Measurements from ENCODE around the gene RPS29.
"Not testable (repeated sequence)": the region's sequence is repeated elsewhere in the genome, so short reads cannot be mapped to it uniquely, and the experiment has no call there.

Gene RPS29

DNA sequence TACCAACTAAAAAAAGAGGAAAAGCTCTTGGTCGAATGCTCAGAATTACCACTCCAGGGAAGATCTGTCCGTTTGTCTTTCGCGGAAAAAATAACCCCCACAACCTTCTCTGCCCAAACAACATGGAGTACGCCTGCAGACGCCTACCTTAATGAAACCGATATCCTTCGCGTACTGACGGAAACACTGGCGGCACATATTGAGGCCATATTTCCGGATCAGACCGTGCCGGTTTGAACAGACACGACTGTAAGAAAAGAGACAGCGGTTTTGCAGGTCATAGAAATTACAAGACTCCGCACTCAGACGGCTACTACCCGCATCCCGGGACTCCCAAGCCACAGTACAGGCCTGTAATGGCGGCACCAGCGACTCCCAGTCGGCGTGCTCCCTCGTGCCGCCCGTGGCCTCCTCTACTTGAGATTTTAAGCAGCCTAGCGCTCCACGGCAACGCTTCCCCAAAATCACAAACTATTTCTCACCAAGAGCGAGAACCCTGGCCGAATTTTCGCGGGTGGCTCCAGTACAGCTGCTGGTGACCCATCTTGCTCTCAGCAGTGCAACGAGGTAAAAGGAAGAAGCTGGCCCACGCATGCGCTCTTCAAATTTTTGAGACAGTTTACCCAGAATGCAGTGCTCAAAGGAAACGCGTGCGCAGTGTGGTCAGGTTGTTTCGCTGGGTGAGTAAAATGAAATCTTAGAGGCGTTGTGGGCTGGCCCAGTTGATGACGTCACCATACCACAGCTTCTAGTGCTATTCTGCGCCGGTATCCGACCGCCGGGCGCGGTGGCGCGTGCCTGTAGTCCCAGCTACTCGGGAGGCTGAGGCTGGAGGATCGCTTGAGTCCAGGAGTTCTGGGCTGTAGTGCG is at the start of gene RPS29:
RPS29 (minus strand) TSS at position 578 of the 870 bp plus-strand sequence; CDS start at position 544, 34 bp downstream.
- peak; percentile 97 for DNase-seq (ENCODE audit: low read depth in 2 of 2, low spot score in 1 of 2)

DNA sequence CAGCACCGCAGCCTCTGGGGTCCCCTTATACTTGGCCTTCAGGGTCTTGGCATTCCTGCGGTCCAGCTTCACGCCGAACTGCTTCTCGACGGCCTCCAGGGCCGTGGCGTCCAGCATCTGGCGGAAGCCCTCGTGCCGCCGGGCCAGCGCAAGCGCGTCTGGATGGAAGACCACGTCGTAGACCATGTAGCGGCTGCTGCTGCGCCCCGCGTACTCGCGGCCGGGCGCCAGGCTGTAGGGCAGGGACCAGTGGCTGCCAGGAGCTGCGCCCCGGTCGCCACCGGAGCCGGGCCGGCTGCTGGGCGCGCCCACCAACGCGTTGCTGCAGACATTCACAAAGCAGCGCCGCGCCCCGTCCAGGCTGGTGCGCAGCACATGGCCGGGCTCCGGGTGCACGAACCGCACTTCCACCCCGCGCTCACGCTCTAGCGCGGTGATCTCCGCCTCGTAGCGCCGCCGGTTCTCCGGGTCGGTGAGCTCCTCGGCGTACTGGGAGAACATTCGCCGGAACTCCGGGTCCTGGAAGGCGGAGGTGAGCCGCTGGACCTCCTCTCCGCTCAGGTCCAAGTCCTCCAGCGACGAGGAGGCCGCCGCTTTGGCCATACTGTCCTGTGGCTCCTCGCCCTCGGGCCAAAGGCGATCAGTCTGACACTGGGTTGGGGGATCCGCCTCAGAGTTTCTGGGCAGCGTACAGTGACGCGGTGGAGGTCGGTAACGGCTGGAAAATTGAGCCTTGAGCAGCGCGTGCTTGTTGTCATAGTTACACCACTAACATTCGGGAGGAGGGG is 48.6 kb upstream of the RPS29 start, which contains the start of gene DNAAF2:
DNAAF2 (minus strand) TSS at position 698 of the 788 bp plus-strand sequence; CDS start at position 603, 95 bp downstream.
- DNase-seq (ENCODE audit: low read depth in 2 of 2, low spot score in 1 of 2), result peak; percentile 36 to 41

DNA sequence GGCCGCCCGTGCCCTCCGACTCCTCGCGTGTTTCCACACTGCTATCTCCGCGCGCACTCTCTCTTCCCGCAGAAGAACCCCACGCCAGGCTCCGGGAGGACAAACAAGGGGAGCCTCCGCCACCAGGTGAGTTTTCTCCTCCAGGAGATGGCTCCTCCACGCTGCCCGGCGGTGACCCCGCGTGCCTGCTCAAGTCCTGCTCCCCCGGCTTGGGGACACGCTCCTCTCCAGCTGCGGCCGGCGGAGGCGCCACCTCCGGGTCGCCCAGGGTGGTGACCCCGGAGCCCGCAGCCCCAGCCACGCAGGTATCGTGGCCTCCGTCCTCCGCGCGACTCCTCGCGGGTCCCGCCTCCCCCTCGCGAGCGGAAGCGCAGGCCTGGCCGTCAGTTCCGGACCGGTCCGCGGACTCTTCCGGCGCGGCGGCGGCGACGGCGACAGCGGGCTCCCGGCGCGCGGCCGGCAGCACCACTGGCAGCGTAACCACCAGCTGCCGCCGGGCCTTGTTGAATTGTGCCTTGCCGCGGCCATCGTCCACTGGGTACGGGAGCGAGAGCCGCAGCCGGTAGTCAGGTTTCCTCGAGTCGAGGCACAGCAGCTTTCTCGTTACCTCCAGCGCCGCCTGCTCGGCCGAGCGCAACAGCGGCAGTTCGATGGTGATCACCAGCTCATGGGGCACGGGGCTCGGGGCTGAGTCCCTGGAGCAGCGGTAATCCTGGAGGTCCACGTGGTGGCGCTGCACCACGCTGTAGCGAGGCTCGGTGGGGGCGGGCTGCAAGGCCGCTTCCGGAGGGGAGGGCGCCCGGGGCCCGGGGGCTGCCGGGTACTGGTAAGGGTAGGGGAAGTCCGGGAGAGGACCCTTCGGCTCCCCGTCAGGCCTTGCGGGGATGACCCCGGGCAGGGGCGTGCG is 47.7 kb upstream of the RPS29 start:
- DNase-seq (ENCODE audit: low read depth in 2 of 2, low spot score in 1 of 2), result peak; percentile 83 to 91

DNA sequence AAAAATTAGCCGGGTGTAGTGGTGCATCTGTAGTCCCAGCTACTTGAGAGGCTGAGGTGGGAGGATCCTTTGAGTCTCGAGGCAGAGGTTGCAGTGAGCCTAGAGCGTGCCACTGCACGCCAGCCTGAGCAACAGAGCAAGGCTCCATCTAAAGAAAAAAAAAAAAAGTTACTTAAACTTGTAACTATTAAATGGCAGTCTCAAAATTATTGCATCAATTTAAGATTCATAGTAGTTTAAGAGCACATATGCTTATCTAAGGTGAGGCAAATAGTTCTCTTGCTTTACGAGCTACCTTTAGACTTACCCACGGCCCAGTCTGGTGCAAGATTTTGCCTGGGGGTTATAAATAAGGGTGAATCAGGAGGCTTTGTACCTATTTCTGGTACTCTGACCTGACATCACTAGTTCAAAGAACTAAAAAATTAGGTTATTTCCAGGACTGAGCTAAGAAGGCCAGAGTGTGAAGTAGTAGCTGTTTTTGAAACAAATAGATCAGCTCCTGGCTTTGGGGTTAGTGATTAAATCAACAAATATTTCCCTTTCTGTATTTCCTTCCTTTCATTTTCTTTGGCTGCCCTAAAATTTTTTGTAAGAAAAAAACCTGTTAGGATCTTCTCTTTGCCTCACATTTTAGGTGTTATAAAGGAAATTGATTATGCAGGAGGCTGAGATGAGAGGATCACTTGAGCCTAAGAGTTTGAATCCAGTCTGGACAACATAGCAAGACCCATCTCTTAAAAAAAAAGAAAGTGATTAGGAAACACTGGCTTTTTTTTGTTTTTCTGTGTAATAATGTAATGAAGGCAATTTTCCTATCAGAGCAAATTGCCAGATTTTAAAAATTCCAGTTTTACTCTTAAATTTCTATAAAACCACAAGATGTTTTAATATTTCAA is 38.0 kb upstream of the RPS29 start:
- DNase-seq (ENCODE audit: low read depth in 2 of 2, low spot score in 1 of 2), result no peak

DNA sequence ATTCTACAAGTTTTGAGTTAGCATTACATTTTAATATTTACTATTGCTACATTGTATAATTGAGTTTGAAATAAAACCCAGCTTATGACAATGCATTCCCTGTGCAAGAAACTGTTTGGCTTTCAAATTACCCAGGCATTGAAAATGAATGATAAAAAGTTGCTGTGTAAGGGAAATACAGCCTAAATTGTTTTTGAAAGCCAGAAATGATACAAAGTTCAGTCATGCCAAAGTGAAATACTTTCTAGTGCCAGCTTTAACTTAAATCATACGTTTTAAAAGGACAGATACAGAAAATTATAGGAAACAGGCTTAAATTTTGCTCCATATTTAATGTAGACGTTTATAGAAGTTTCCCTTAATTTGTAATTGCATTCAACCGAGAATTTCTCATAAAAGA is 37.2 kb upstream of the RPS29 start:
- no peak for DNase-seq (ENCODE audit: low read depth in 2 of 2, low spot score in 1 of 2)

DNA sequence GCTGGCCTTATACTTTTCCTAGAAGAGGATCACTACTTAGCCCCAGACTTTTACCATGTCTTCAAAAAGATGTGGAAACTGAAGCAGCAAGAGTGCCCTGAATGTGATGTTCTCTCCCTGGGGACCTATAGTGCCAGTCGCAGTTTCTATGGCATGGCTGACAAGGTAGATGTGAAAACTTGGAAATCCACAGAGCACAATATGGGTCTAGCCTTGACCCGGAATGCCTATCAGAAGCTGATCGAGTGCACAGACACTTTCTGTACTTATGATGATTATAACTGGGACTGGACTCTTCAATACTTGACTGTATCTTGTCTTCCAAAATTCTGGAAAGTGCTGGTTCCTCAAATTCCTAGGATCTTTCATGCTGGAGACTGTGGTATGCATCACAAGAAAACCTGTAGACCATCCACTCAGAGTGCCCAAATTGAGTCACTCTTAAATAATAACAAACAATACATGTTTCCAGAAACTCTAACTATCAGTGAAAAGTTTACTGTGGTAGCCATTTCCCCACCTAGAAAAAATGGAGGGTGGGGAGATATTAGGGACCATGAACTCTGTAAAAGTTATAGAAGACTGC is 35.9 kb upstream of the RPS29 start:
- no peak for DNase-seq (ENCODE audit: low read depth in 2 of 2, low spot score in 1 of 2)

DNA sequence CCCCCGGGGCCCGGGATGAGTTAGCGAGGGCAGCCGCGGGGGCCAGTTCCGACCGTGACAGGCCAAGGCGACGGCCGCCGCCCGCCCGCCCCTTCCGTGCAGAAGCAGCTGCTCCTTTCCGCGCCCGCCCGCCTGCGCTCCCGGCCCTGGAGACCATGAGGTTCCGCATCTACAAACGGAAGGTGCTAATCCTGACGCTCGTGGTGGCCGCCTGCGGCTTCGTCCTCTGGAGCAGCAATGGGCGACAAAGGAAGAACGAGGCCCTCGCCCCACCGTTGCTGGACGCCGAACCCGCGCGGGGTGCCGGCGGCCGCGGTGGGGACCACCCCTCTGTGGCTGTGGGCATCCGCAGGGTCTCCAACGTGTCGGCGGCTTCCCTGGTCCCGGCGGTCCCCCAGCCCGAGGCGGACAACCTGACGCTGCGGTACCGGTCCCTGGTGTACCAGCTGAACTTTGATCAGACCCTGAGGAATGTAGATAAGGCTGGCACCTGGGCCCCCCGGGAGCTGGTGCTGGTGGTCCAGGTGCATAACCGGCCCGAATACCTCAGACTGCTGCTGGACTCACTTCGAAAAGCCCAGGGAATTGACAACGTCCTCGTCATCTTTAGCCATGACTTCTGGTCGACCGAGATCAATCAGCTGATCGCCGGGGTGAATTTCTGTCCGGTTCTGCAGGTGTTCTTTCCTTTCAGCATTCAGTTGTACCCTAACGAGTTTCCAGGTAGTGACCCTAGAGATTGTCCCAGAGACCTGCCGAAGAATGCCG is 35.1 kb upstream of the RPS29 start:
- no peak for DNase-seq (ENCODE audit: low read depth in 2 of 2, low spot score in 1 of 2)

DNA sequence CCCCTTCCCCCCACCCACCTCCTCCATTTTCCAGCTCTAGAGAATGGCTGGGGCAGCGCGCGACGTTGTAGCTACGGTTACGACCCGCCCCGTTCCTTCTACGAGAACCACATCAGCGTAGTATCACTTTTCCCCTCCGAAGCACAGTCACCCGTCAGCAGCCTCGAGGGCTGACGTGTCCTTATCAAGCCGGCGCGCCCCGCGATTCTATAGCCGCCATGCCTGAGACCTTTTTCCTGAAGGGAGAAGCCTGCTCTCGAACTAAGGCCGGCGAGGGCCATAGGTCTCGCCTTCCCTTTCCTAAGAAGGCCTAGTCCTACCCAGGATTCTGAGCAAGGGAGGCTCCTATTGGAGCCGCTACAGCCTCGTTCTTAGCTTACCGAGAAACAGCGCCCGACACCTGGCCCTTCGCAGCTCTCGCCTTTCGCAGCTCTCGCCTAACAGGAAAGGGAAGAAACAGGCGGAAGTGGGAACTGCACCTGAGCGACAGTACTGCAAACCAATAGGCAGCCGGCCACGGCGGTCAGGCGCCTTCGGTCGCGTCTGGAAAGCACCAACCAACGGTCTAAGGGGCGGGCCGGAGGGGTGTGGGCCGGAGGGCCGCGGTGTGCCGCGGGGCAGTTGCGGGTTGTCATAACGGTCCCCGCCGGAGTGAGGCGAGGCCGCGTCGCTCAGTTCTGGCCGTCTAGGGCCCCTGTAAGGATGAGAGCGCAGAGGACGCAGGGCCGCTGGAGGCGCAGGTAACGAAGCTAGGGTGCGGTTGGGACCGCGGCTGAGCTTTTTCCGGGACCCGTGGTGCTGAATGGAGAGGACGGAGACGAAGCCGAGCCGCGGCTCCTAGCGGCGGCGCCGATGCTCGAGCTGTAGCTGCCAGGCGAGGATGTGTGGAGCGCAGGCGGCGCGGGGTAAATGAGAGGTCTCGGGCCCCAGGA is 34.3 kb upstream of the RPS29 start, which contains the start of the genes MGAT2 and RPL36AL:
MGAT2 (plus strand) TSS at position 618 of the 932 bp plus-strand sequence. CDS start 470 bp downstream, outside the sequence.
RPL36AL (minus strand) TSS at position 445 of the 932 bp plus-strand sequence. CDS start 1,522 bp downstream, outside the sequence.
- peak; percentile 84 to 89 for DNase-seq (ENCODE audit: low read depth in 2 of 2, low spot score in 1 of 2)

DNA sequence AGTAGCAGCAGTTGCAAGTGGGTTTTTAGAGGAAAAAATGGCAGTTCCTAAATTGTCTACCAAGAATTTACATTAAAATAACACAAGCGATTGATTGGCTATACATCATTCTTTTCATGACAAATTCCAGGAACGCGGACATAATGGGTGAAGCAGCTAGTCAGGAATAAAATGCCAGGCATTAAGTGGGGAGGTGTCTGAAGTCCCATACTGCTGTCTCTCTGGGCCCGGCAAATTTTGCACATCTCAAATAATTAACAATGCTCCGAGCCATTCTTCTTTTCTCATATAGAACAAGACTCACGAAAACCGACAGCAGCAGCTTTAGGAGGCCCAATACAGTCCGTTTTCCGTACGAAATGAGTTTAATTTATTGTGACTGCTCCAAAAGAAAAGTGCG is 33.5 kb upstream of the RPS29 start:
- no peak for DNase-seq (ENCODE audit: low read depth in 2 of 2, low spot score in 1 of 2)

DNA sequence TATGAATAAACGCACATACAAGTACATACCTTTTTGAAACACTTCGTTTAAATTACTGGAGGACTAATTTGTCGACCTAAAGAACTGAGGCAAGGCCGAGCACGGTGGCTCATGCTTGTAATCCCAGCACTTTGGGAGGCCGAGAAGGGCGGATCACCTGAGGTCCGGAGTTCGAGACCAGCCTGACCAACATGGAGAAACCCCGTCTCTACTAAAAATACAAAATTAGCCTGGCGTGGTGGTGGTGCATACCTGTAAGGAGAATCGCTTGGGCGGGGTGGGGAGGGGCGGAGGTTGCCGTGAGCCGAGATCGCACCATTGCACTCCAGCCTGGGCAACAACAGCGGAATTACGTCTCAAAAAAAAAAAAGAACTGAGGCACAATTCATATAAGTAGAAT is 33.1 kb upstream of the RPS29 start:
- DNase-seq (ENCODE audit: low read depth in 2 of 2, low spot score in 1 of 2), result not testable (repeated sequence)

DNA sequence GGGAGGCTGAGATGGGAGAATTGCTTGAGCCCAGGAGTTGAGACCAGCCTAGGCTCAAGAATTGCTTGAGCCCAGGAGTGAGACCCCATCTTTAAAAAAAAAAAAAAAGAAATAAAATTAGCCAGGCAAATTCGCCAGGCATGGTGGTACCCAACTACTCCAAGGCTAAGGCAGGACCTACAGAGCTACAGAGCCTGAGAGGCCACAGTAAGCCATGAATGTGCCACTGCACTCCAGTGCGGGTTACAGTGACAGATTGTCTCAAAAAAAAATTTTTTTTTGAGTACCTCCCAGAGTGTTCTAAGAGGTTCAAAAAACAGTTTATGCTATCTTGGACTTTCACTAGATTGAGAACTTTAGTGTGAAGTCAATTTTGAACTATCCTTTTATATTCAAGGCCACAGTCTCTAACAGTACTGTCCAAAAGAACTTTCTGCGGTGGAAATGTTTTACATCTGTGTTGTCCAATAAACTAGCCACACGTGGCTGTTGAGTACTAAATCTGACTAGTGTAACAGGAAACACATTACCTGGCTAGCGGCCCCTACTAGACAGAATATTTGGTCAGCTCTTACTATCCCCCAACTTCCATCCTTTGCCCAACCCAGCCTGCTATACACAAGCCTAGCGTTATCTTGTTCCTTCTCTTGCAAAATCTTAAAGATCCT is 31.8 kb upstream of the RPS29 start:
- DNase-seq (ENCODE audit: low read depth in 2 of 2, low spot score in 1 of 2), result no peak

DNA sequence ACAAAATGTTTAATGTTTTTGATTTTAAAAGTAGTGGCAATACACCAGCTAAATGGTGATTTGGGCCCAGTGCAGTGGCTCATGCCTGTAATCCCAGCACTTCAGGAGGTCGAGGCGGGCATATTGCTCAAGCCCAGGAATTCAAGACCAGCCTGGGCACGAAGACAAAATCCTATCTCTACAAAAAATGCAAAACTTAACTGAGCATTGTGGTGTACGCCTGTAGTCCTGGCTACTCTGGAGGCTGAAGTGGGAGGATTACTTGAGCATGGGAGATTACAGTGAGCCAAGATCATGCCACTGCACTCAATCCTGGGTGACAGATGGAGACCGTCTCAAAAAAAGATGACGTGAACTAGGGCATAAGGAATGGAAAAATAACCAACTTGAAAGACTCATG is 29.6 kb upstream of the RPS29 start:
- no peak for DNase-seq (ENCODE audit: low read depth in 2 of 2, low spot score in 1 of 2)

DNA sequence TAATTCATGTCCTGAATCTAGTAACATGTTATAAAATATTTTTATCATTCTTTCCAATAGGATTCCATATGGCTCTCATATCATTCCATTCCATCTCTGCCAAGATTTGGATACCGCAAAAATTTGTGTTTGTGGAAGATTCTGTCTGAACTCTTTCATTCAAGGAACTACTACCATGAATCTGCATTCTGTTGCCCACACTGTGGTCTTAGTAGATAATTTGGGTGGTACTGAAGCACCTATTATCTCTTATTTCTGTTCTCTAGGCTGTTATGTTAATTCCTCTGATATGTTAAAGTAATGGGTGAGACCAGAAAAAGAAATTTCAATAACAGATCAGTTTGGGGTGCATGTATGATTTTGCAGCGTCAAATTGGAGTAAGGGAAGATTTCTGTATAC is 28.0 kb upstream of the RPS29 start:
- DNase-seq (ENCODE audit: low read depth in 2 of 2, low spot score in 1 of 2), result no peak

DNA sequence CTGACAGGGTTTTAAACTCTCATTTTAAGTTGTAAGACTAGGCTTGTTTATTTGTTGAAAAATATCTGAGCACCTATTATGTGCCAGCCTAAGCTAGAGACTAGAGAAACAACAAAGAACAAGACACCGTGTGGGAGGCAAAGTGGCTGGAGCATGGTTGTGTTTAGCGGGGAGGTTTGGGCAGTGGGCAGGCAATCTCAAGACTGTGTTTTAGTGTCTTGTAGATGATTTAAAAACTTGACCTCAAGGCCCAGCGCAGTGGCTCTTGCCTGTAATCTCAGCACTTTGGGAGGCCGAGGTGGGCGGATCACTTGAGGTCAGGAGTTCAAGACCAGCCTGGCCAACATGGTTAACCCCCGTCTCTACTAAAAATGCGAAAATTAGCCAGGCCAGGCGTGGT is 26.5 kb upstream of the RPS29 start:
- DNase-seq (ENCODE audit: low read depth in 2 of 2, low spot score in 1 of 2), result no peak

DNA sequence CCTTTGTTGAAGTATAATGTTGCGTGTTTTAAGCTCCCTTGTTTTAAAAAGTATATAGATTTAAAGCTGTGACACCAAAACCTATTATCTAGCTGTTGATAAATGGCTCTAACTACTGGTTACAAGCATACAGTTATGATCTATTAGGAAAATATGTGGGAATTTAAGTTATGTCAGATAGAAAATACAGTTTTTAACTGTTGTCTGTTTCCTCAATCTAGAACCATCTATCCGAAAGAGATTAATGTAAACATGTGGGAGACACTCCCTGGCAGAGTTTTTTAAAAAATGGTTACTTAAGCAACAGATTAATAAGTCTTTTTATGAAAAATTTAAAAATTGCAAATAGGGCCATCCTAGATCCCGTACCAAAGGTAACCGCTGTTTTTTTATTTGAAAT is 26.1 kb upstream of the RPS29 start:
- DNase-seq (ENCODE audit: low read depth in 2 of 2, low spot score in 1 of 2), result no peak

DNA sequence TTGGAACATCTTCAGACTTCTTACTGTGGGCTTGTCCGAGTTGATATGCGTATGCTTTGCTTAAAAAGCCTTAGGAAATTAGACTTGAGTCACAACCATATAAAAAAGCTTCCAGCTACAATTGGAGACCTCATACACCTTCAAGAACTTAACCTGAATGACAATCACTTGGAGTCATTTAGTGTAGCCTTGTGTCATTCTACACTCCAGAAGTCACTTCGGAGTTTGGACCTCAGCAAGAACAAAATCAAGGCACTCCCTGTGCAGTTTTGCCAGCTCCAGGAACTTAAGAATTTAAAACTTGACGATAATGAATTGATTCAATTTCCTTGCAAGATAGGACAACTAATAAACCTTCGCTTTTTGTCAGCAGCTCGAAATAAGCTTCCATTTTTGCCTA is 21.4 kb upstream of the RPS29 start:
- DNase-seq (ENCODE audit: low read depth in 2 of 2, low spot score in 1 of 2), result no peak
